HEK293T (cell line): ENCODE results near the gene ZYG11B.

Experiments used
- BHLHE40 ChIP-seq: fragments of 450-650 bp; IDR thresholded peaks from 2 replicates; pipeline ENCODE4 v1.6.1; 2016; ENCODE audit warnings: mild to moderate bottlenecking, moderate library complexity, borderline replicate concordance
- FOXA1 ChIP-seq: fragments of 450-650 bp; IDR thresholded peaks from 2 replicates; pipeline ENCODE4 v1.6.1; 2016; ENCODE audit warnings: mild to moderate bottlenecking
- FOXK2 ChIP-seq: fragments of 450-650 bp; IDR thresholded peaks from 2 replicates; pipeline ENCODE4 v1.6.1; 2016; ENCODE audit warnings: mild to moderate bottlenecking
- FOXM1 ChIP-seq: fragments of 450-650 bp; IDR thresholded peaks from 2 replicates; pipeline ENCODE4 v1.6.1; 2017; ENCODE audit warnings: mild to moderate bottlenecking, borderline replicate concordance
- LEF1 ChIP-seq: fragments of 450-650 bp; IDR thresholded peaks from 2 replicates; pipeline ENCODE4 v1.6.1; 2017; ENCODE audit warnings: mild to moderate bottlenecking, borderline replicate concordance
- SP1 ChIP-seq: fragments of 450-650 bp; IDR thresholded peaks from 2 replicates; pipeline ENCODE4 v1.6.1; 2017
- TARDBP ChIP-seq: fragments of 450-650 bp; IDR thresholded peaks from 2 replicates; pipeline ENCODE4 v1.6.1; 2016

DNA sequence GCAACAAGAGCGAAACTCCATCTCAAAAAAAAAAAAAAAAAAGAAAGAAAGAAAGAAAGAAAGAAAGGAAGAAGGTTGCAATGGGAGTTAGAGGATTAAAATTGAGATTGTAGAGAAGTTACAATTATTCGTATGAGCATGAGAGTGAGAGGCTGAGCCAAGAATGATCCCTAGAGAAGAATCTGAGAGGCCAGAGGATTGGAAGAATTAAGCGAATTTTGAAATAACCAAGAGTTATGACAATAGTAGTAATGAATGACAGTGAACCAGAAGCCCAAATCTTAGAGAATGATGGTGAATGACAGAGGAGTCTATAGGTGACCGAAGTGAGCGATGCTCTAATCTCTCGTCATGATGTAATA is 369 bp upstream of the ZYG11B start:
- no peak for TF ChIP-seq FOXK2
- TF ChIP-seq TARDBP, result no peak
- TF ChIP-seq FOXA1, result no peak
- TF ChIP-seq LEF1, result no peak
- no peak for TF ChIP-seq BHLHE40
- no peak for TF ChIP-seq SP1
- TF ChIP-seq FOXM1, result no peak
